T-helper 1 cell treated with Interleukin-12 subunit alpha and Interleukin-12 subunit beta and Interleukin-4 antibody, amounts not matched to agents 30 μg/mL and 1 μg/mL, for 36 hours (primary cell): ENCODE measurements around the gene RPTOR.

Experiments used
- H3K27ac Mint-ChIP-seq: one replicate; pipeline ENCODE4 v1.8.0; 2021; ENCODE audit warnings: mild to moderate bottlenecking, mixed read lengths
- H3K27me3 Mint-ChIP-seq: one replicate; pipeline ENCODE4 v1.8.0; 2021; ENCODE audit warnings: low read depth, mixed read lengths
- H3K36me3 Mint-ChIP-seq: one replicate; pipeline ENCODE4 v1.8.0; 2021; ENCODE audit warnings: low read depth, mixed read lengths
- H3K4me1 Mint-ChIP-seq: one replicate; pipeline ENCODE4 v1.8.0; 2021; ENCODE audit warnings: low read depth, mixed read lengths
- H3K4me3 Mint-ChIP-seq: one replicate; pipeline ENCODE4 v1.8.0; 2021; ENCODE audit warnings: mild to moderate bottlenecking, moderate library complexity, mixed read lengths
- H3K9me3 Mint-ChIP-seq: one replicate; pipeline ENCODE4 v1.8.0; 2021; ENCODE audit warnings: mixed read lengths

Gene RPTOR

GRCh38 chr17:80850109-80850508 is 305.5 kb downstream of the RPTOR start:
- Mint-ChIP-seq H3K36me3 (peaks cover 62% of the 10 kb centered on the region), H3K9me3 (no peaks in the 10 kb centered on the region), H3K27ac (peak overlapping the region; percentile 32), H3K4me1 (peaks cover 67% of the 10 kb centered on the region), H3K27me3 (no peaks in the 10 kb centered on the region), H3K4me3 (no peak overlapping the region)

- no peak overlapping the region for H3K4me3 Mint-ChIP-seq
- H3K27ac Mint-ChIP-seq = peak overlapping the region; percentile 32
- H3K4me1 Mint-ChIP-seq = peaks cover 68% of the 10 kb centered on the region
- H3K27me3 Mint-ChIP-seq = no peaks in the 10 kb centered on the region
- H3K9me3 Mint-ChIP-seq = no peaks in the 10 kb centered on the region
- H3K36me3 Mint-ChIP-seq = peaks cover 63% of the 10 kb centered on the region
These were observed 306.2 kb downstream of the RPTOR start for GRCh38 chr17:80850817-80851216.

GRCh38 chr17:80851277-80851925 is 306.8 kb downstream of the RPTOR start:
- no peaks in the 10 kb centered on the region for H3K27me3 Mint-ChIP-seq
- H3K36me3 Mint-ChIP-seq = peaks cover 65% of the 10 kb centered on the region
- peaks cover 71% of the 10 kb centered on the region for H3K4me1 Mint-ChIP-seq
- no peak overlapping the region for H3K27ac Mint-ChIP-seq
- no peaks in the 10 kb centered on the region for H3K9me3 Mint-ChIP-seq
- H3K4me3 Mint-ChIP-seq = no peak overlapping the region

GRCh38 chr17:80852476-80853015 is 307.9 kb downstream of the RPTOR start:
- no peaks in the 10 kb centered on the region for H3K27me3 Mint-ChIP-seq
- H3K4me1 Mint-ChIP-seq = peaks cover 70% of the 10 kb centered on the region
- H3K9me3 Mint-ChIP-seq = no peaks in the 10 kb centered on the region
- H3K36me3 Mint-ChIP-seq = peaks cover 64% of the 10 kb centered on the region
- H3K27ac Mint-ChIP-seq = peak overlapping the region; percentile 63
- H3K4me3 Mint-ChIP-seq = no peak overlapping the region

- no peaks in the 10 kb centered on the region for H3K27me3 Mint-ChIP-seq
- H3K9me3 Mint-ChIP-seq = no peaks in the 10 kb centered on the region
- H3K4me1 Mint-ChIP-seq = peaks cover 66% of the 10 kb centered on the region
- H3K27ac Mint-ChIP-seq = peak overlapping the region; percentile 72
- peaks cover 59% of the 10 kb centered on the region for H3K36me3 Mint-ChIP-seq
- no peak overlapping the region for H3K4me3 Mint-ChIP-seq
These were observed 308.4 kb downstream of the RPTOR start for GRCh38 chr17:80853076-80853475.

- H3K9me3 Mint-ChIP-seq = no peaks in the 10 kb centered on the region
- H3K4me3 Mint-ChIP-seq = no peak overlapping the region
- no peak overlapping the region for H3K27ac Mint-ChIP-seq
- peaks cover 57% of the 10 kb centered on the region for H3K36me3 Mint-ChIP-seq
- no peaks in the 10 kb centered on the region for H3K27me3 Mint-ChIP-seq
- H3K4me1 Mint-ChIP-seq = peaks cover 65% of the 10 kb centered on the region
These were observed 309.6 kb downstream of the RPTOR start for GRCh38 chr17:80854220-80854619.

GRCh38 chr17:80855196-80855947 is 310.7 kb downstream of the RPTOR start:
- H3K4me3 Mint-ChIP-seq = peak overlapping the region; percentile 27
- H3K9me3 Mint-ChIP-seq = no peaks in the 10 kb centered on the region
- H3K27ac Mint-ChIP-seq = peak overlapping the region; percentile 98
- no peaks in the 10 kb centered on the region for H3K27me3 Mint-ChIP-seq
- peaks cover 51% of the 10 kb centered on the region for H3K36me3 Mint-ChIP-seq
- H3K4me1 Mint-ChIP-seq = peaks cover 62% of the 10 kb centered on the region

GRCh38 chr17:80855948-80856862 is 311.6 kb downstream of the RPTOR start:
- H3K27me3 Mint-ChIP-seq = no peaks in the 10 kb centered on the region
- peaks cover 66% of the 10 kb centered on the region for H3K4me1 Mint-ChIP-seq
- H3K27ac Mint-ChIP-seq = peak overlapping the region; percentile 98
- H3K36me3 Mint-ChIP-seq = peaks cover 54% of the 10 kb centered on the region
- peak overlapping the region; percentile 27 for H3K4me3 Mint-ChIP-seq
- H3K9me3 Mint-ChIP-seq = no peaks in the 10 kb centered on the region

GRCh38 chr17:80856863-80857755 is 312.5 kb downstream of the RPTOR start:
- H3K9me3 Mint-ChIP-seq = no peaks in the 10 kb centered on the region
- H3K27ac Mint-ChIP-seq = peak overlapping the region; percentile 98
- H3K4me1 Mint-ChIP-seq = peaks cover 70% of the 10 kb centered on the region
- H3K36me3 Mint-ChIP-seq = peaks cover 57% of the 10 kb centered on the region
- H3K4me3 Mint-ChIP-seq = peak overlapping the region; percentile 27
- H3K27me3 Mint-ChIP-seq = no peaks in the 10 kb centered on the region

GRCh38 chr17:80857756-80858171 is 313.1 kb downstream of the RPTOR start:
- Mint-ChIP-seq H3K4me3 (no peak overlapping the region), H3K9me3 (no peaks in the 10 kb centered on the region), H3K4me1 (peaks cover 73% of the 10 kb centered on the region), H3K27ac (peak overlapping the region; percentile 98), H3K27me3 (no peaks in the 10 kb centered on the region), H3K36me3 (peaks cover 61% of the 10 kb centered on the region)

GRCh38 chr17:80858301-80859001 is 313.8 kb downstream of the RPTOR start:
- H3K9me3 Mint-ChIP-seq = peaks cover 5% of the 10 kb centered on the region

GRCh38 chr17:80859002-80859941 is 314.6 kb downstream of the RPTOR start:
- peaks cover 72% of the 10 kb centered on the region for H3K36me3 Mint-ChIP-seq
- H3K27me3 Mint-ChIP-seq = no peaks in the 10 kb centered on the region
- H3K4me1 Mint-ChIP-seq = peaks cover 78% of the 10 kb centered on the region
- peak overlapping the region; percentile 98 for H3K27ac Mint-ChIP-seq
- H3K4me3 Mint-ChIP-seq = peak overlapping the region; percentile 29
- peaks cover 11% of the 10 kb centered on the region for H3K9me3 Mint-ChIP-seq

More at GRCh38 chr17:80858301-80859001, 313.8 kb downstream of the RPTOR start:
- Mint-ChIP-seq H3K27me3 (no peaks in the 10 kb centered on the region), H3K4me1 (peaks cover 77% of the 10 kb centered on the region), H3K4me3 (peak overlapping the region; percentile 40), H3K36me3 (peaks cover 66% of the 10 kb centered on the region), H3K27ac (peak overlapping the region; percentile 98)
